ENCODE measurements around the gene CELF2. TPM values are rescaled to one million over a fixed set of nuclear protein-coding genes. Genes with fewer than 3 reads are reported as not detected.

The CELF2 gene
- total RNA-seq, 4 donors from 2014 or later, result 8.7 to 28.6 (median 22.9) TPM

DNA sequence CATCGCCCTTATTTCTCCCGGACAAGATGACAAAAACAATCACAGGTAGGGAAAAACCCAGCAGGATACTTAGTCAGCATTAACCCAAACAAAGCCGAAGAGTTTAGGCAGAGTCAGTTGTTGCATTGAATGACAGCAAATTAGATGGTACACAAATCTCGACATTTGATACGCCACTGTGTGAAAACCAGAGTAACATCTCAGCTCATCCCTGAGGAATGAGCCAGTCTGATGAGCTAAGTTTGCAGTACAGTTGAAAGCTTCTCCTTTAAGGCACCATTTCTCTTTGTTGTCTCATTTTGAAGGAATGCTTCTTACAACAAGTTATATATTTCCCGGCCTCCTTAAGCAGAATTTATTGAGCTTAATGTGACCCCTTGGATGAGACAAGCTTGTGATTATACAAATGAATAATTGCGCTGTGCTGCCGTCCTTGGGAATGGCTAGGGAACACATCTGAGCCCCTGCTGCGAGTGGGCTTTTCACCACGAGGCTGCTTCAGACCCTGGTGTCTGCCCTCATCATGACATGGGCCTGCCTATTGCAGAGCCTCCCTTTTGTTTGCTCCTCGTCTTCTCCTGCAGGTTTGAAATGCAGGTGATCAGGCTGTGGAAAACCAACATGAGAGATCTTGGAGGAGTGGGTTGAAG lies 137.3 kb downstream of the CELF2 start:
- H3K4me1 ChIP-seq, result peaks cover 16% of the 10 kb centered on the region
- no peak overlapping the region for H3K27ac ChIP-seq
- H3K27me3 ChIP-seq, result no peaks in the 10 kb centered on the region
- H3K9me3 ChIP-seq, result no peaks in the 10 kb centered on the region
- DNase-seq (ENCODE audit: low spot score in 2 of 2), result no peak
- H3K36me3 ChIP-seq, result no peaks in the 10 kb centered on the region
- H3K4me3 ChIP-seq, result no peak overlapping the region
- 62% methylated on average over 11 of the region's 11 CpGs for WGBS
- TF ChIP-seq EP300 (IDR thresholded peaks at IDR 0.05) (no peak), CTCF (IDR thresholded peaks at IDR 0.05) (no peak), POLR2A (IDR thresholded peaks at IDR 0.05) (no peak), POLR2AphosphoS5 (IDR thresholded peaks at IDR 0.05) (no peak)

- 99% methylated on average over 12 of the region's 12 CpGs for WGBS
- TF ChIP-seq POLR2A (IDR thresholded peaks at IDR 0.05) (no peak), POLR2AphosphoS5 (IDR thresholded peaks at IDR 0.05) (no peak), CTCF (IDR thresholded peaks at IDR 0.05) (no peak), EP300 (IDR thresholded peaks at IDR 0.05) (no peak)
- H3K4me1 ChIP-seq, result peaks cover 8% of the 10 kb centered on the region
Measured at GRCh38 chr10:11156480-11156879, 138.8 kb downstream of the CELF2 start.

GRCh38 chr10:11157292-11158076 lies 139.8 kb downstream of the CELF2 start:
- Histone ChIP-seq H3K36me3 (no peaks in the 10 kb centered on the region), H3K4me1 (peaks cover 13% of the 10 kb centered on the region), H3K4me3 (no peak overlapping the region), H3K27me3 (no peaks in the 10 kb centered on the region), H3K27ac (no peak overlapping the region), H3K9me3 (no peaks in the 10 kb centered on the region)
- DNase-seq (ENCODE audit: low spot score in 2 of 2), result no peak
- 96% methylated on average over 8 of the region's 8 CpGs for WGBS
- TF ChIP-seq POLR2AphosphoS5 (IDR thresholded peaks at IDR 0.05) (no peak), POLR2A (IDR thresholded peaks at IDR 0.05) (no peak), EP300 (IDR thresholded peaks at IDR 0.05) (no peak), CTCF (IDR thresholded peaks at IDR 0.05) (no peak)

More at GRCh38 chr10:11156480-11156879, 138.8 kb downstream of the CELF2 start:
- no peaks in the 10 kb centered on the region for H3K36me3 ChIP-seq
- no peaks in the 10 kb centered on the region for H3K9me3 ChIP-seq
- no peak overlapping the region for H3K27ac ChIP-seq
- H3K27me3 ChIP-seq, result no peaks in the 10 kb centered on the region
- no peak overlapping the region for H3K4me3 ChIP-seq
- no peak for DNase-seq (ENCODE audit: low spot score in 2 of 2)

DNA sequence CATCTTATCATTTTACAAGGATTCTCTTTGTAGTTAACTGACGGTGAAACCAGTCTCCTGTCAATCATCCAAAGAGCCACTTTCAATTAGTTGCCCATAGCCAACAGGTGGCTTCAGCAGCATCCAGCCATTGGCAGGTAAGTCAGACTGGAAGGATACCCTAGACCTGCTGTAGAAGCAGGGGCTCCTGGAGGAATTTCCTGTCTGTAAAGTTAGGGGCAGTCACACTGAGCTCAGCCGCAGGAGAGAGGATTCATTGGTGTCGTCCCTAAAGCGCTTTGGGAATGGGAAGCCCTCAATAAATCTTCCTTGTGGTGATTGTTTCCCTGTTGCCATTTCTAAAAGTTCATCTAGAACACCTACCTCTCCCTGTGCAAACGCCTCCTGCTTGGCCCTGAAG lies 140.4 kb downstream of the CELF2 start:
- peaks cover 15% of the 10 kb centered on the region for H3K4me1 ChIP-seq
- no peaks in the 10 kb centered on the region for H3K36me3 ChIP-seq
- H3K27me3 ChIP-seq, result no peaks in the 10 kb centered on the region
- no peak overlapping the region for H3K4me3 ChIP-seq
- TF ChIP-seq EP300 (IDR thresholded peaks at IDR 0.05), result no peak
- no peak for TF ChIP-seq CTCF (IDR thresholded peaks at IDR 0.05)
- TF ChIP-seq POLR2A (IDR thresholded peaks at IDR 0.05), result no peak
- no peak for TF ChIP-seq POLR2AphosphoS5 (IDR thresholded peaks at IDR 0.05)
- no peak overlapping the region for H3K27ac ChIP-seq
- DNase-seq (ENCODE audit: low spot score in 2 of 2), result no peak
- 94% methylated on average over 5 of the region's 5 CpGs for WGBS
- H3K9me3 ChIP-seq, result no peaks in the 10 kb centered on the region

- peak overlapping the region; percentile 58 for H3K27ac ChIP-seq
- peaks cover 27% of the 10 kb centered on the region for H3K4me1 ChIP-seq
- 68% methylated on average over 8 of the region's 8 CpGs for WGBS
- no peak overlapping the region for H3K4me3 ChIP-seq
- peaks cover 3% of the 10 kb centered on the region for H3K27me3 ChIP-seq
- no peak for DNase-seq (ENCODE audit: low spot score in 2 of 2)
- no peak for TF ChIP-seq EP300 (IDR thresholded peaks at IDR 0.05)
- no peak for TF ChIP-seq POLR2AphosphoS5 (IDR thresholded peaks at IDR 0.05)
- no peak for TF ChIP-seq POLR2A (IDR thresholded peaks at IDR 0.05)
- no peak for TF ChIP-seq CTCF (IDR thresholded peaks at IDR 0.05)
- H3K36me3 ChIP-seq, result no peaks in the 10 kb centered on the region
- H3K9me3 ChIP-seq, result no peaks in the 10 kb centered on the region
Measured at GRCh38 chr10:11159543-11160215, 142.0 kb downstream of the CELF2 start.

All from suprapubic skin (tissue), 4 donors.